Fibroblast of skin of left biceps (primary cell): Measurements from ENCODE around the gene PITPNC1.
"Not testable (repeated sequence)": the region's sequence is repeated elsewhere in the genome, so short reads cannot be mapped to it uniquely, and the experiment has no call there.

Source experiments
- DNase-seq, 2 experiments: peaks; one replicate each; pipeline ENCODE4 v3.0.0-alpha.2; 2013; ENCODE audit warnings: low read depth in 2 of 2

The PITPNC1 gene

DNA sequence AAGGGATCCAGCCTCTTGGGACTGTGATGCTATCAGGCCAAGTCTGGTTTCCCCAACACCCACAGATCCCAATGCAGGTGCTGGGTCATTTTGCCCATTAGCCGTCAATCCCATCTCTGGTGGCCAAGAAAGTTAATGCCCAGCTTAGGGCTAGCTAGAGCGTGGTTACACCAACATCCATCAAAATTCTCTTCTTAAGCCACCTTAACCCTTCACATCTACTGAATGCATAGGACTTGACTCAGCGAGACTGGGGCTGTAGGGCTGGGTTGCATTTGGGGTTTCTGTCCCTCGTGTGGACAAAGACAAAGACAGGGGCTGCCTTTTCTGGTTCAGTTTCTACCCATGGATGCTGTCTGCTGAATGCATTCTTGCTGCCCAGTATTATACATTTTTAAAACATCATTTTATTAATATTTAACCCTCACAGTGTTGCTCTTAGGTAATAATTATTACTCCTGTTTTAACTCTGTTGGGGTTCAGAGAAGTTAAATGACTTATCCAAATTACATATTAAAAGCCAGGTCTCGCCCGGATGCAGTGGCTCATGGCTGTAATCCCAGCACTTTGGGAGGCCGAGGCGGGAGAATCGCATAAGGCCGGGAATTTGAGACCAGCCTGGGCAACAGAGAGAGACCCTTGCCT is 199.5 kb downstream of the PITPNC1 start:
- DNase-seq, result no peak

GRCh38 chr17:67577429-67578141 is 200.5 kb downstream of the PITPNC1 start:
- DNase-seq, result no peak

- no peak for DNase-seq
Observed at GRCh38 chr17:67578142-67578457, 201.0 kb downstream of the PITPNC1 start.

DNA sequence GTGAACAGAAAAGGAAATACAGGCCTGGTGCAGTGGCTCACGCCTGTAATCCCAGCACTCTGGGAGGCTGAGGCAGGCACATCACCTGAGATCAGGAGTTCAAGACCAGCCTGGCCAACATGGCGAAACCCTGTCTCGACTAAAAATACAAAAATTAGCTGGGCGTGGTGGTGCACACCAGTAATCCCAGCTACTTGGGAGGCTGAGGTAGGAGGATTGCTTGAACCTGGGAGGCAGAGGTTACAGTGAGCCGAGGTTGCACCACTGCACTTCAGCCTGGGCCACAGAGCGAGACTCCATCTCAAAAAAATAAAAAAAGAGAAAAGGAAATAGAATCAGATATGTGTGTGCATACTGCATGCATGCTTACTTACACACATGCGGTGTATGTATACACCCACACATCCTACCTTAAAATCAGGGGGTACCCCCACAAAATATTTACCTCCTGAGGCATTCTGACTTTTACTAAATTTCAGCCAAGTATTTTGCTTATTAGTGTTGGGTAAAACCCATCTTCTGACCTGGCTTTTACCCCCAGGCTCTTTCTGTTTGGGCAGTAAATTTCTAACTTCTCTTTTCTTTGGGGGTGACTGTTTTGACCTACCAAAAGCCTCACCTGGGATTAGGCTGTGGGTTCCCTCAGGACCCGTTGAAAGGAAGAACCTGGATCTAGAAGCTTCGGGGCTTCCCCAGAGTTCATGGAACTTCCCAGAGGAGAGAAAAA is 201.8 kb downstream of the PITPNC1 start:
- DNase-seq, result not testable (repeated sequence)

DNA sequence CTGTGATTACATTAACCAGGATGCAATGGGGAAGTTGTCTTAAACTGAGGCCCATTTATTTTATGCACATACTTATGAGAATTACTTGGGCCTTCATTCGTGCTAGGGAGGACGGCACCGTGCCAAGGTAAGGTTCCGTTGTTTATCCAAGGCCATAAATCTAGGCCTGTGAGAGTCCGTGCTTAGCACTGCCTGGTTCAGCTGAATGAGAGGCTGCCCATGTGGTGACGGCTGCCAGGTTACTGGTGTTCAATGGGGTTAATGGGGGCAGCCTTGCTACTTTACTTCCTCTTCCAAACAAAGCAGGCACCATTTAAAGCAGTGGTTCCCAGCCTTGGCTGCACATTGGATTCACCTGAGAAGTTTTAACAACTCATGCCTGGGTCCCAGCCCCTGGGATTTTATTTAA is 205.6 kb downstream of the PITPNC1 start:
- DNase-seq, result no peak

DNA sequence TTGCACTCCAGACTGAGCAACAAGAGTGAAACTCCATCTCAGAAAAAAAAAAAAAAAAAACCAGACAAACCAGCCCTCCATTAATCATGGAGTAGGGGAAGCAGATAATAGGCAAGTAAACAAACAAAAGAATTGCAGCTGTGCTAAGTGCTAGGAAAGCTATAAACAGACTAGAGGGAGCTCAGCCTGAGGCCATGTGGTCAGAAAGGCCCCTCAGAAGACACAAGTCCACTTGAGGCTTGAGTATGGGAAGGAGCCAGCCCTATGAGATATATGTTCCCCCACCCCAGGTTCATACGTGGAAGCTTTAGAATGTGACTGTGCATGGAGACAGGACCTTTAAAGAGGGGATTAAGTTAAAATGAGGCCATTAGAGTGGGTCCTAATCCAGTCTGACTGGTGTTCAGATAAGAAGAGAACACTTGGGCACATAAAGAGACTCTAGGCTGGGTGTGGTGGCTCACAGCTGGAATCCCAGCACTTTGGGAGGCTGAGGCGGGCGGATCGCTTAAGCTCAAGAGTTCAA is 208.1 kb downstream of the PITPNC1 start:
- DNase-seq, result no peak

DNA sequence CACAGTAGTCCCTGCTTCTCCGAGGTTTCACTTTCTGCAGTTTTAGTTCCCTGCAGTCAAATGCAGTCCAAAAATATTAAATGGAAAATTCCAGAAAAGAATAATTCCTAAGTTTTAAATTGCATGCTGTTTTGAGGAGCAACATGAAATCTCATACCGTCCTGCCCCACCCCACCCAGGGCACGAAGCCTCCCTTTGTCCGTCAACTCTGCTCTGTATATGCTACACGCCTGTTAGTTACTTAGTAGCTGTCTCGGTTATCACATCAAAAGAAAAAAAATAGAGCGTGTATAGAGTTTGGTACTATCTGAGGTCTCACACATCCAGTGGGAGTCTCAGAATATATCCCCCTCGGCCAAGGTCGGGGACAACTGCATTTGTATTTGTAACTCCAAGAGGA is 211.2 kb downstream of the PITPNC1 start:
- DNase-seq, result no peak

- DNase-seq, result no peak
Observed at GRCh38 chr17:67594115-67594880, 217.2 kb downstream of the PITPNC1 start.

DNA sequence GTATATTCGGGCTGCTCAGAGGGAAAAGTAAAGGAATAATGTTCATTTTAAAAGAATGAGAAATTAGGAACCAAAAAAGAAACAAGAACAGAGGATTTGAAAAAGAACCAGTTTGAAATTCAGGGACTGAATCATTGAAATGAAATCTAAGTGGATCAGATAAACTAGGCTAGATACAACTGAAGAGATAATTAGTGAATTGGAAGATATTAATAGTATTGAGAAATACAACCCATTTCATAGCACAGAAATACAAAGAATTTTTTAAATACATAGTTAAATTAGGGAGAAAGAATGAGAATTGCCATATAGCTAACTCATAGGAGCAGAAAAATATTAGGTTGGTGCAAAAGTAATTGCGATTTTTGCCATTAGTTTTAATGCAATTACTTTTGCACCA is 223.3 kb downstream of the PITPNC1 start:
- DNase-seq, result no peak

- DNase-seq, result no peak
Observed at GRCh38 chr17:67601897-67602296, 224.8 kb downstream of the PITPNC1 start.

GRCh38 chr17:67602444-67602843 is 225.4 kb downstream of the PITPNC1 start:
- no peak for DNase-seq

GRCh38 chr17:67602974-67603373 is 225.9 kb downstream of the PITPNC1 start:
- DNase-seq, result peak; percentile 4 to 5

DNA sequence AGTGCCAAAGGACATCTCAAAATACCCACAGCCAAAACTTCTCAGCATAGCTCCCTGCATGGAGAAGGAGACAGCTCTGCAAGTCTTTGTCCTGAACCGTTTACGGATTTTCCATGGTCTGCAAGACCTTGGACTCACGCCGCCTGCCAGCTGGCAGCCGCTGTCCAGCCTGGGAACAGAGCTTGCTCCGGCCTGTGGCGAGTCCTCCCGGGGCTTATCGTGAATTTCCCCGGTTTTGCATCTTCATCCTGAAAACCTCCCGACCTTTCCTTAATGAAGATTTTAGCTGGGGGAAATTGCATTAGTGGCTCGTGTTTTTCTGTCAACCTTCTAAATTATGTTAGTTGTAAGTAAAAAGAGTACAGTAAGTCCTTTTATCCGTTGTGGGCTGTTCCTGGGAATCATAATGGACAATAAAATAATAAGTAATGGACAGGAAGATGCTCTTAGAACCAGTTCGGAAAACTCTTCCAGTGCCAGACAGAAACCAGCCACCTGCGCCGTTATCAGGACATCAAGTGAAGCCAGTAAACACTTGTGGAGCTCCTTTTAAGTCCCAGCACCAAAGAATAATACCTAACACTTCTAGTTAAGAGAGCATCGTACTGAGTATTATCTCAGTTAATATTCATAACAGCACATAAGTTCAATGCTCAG is 228.3 kb downstream of the PITPNC1 start:
- no peak for DNase-seq

DNA sequence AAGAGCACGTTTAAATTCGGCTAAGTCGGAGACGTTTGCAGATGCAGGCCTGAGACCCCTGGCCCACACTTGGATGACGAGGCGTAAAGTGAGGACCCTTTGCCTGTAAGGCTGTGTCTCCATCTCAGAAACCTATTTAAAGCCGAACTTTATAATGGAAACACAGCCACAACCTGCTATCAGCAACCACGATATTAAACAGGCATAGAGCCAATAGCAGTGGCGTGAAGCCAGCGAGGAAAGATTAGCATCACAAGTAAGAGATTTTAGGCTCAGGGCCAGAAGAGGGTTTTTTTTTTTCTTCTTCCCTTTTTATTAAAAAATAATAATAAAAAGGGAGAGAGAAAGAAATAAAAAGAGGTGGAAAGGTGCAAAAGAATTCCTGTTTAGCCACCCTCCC is 229.4 kb downstream of the PITPNC1 start:
- DNase-seq, result peak; percentile 3 to 4

- DNase-seq, result no peak
Observed at GRCh38 chr17:67606896-67607604, 230.0 kb downstream of the PITPNC1 start.

DNA sequence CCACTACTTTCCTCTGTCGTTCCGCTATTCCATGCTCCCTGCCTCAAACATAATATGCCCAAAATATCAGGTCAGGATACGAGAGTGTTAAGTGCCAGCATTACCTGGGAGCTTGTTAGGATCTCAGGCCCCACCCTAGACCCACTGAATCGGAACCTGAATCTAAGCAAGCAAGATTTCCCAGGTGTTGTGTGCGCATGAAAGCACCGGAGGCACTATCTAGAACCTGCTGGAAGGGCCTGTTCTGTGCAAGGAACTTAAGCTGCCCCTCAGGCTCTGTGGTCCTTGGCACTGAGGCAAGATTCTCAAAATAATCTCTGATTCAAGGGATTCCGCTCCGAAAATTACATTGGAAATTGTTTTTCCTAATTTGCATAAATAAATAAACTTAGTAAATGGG is 233.0 kb downstream of the PITPNC1 start:
- no peak for DNase-seq

DNA sequence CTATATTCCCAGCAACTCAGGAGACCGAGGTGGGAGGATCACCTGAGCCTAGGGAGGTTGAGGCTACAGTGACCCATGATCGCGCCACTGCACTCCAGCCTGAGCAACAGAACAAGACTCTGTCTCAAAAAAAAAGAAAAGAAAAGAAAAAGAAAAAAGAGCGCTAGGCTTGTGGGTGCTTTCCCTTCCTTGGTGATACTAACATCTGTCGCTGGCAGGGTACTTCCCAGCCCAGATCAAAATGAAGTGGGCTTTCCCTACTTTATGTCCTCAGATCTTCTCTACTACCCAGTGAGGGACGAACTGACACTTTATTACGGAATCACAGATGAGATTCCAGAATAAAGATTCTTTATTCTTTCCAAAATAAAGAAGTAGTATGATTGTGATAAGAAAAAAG is 236.9 kb downstream of the PITPNC1 start:
- DNase-seq, result no peak

GRCh38 chr17:67615011-67615561 is 238.0 kb downstream of the PITPNC1 start:
- no peak for DNase-seq

DNA sequence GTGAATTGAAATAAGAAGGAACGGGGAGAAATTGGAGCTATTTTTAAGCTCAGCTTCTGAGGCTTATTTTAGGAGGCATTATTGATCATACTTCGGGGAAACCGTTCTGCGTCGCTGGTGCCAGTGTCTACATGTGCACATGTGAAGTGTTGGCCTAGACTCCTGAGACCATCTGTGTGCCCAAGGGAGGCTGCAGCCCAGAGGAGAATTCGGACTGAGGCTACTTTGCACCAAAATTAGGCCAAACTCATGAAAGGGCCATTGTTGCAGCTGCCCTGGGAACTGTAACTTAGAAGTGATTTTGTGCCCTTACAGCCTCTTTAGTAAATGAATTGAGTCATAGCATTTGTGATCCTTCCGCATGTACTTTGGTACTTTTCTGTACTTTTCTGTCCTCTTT is 238.7 kb downstream of the PITPNC1 start:
- no peak for DNase-seq

GRCh38 chr17:67617304-67617899 is 240.3 kb downstream of the PITPNC1 start:
- no peak for DNase-seq
